ENCODE results near the gene SMIM29. TPM values are rescaled to one million over a fixed set of nuclear protein-coding genes. Genes with fewer than 3 reads are reported as not detected.

The SMIM29 gene
- total RNA-seq, 4 donors from 2014 or later, result 8.2 to 14.9 (median 12.5) TPM

DNA sequence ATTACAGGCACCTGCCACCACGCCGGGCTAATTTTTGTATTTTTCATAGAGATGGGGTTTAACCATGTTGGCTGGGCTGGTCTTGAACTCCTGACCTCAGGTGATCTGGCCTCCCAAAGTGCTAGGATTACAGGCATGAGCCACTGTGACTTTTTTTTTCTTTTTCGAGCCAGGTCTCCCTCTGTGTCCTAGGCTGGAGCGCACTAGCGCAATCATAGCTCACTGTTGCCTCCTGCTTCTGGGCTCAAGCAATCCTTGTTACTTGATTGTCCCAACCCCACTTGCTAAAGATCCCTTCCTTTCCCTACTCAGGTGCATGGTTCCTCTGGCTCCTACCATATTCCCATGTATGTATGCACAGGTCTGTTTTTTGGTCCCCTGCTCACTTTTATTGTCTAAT is 27.4 kb upstream of the SMIM29 start:
- no peaks in the 10 kb centered on the region for H3K4me1 ChIP-seq
- H3K27ac ChIP-seq, result no peak overlapping the region
- no peak for DNase-seq
- H3K9me3 ChIP-seq, result no peaks in the 10 kb centered on the region
- WGBS, 2 donors (ENCODE audit: low coverage in 1 of 2), result 73 to 93% methylated on average over 5 of the region's 5 CpGs
- H3K4me3 ChIP-seq, result no peak overlapping the region
- no peaks in the 10 kb centered on the region for H3K27me3 ChIP-seq
- TF ChIP-seq POLR2AphosphoS5 (IDR thresholded peaks at IDR 0.05) (no peak), EP300 (IDR thresholded peaks at IDR 0.05; ENCODE audit: low read depth) (no peak), POLR2A (IDR thresholded peaks at IDR 0.05) (no peak)
- TF ChIP-seq, protein P1, sequence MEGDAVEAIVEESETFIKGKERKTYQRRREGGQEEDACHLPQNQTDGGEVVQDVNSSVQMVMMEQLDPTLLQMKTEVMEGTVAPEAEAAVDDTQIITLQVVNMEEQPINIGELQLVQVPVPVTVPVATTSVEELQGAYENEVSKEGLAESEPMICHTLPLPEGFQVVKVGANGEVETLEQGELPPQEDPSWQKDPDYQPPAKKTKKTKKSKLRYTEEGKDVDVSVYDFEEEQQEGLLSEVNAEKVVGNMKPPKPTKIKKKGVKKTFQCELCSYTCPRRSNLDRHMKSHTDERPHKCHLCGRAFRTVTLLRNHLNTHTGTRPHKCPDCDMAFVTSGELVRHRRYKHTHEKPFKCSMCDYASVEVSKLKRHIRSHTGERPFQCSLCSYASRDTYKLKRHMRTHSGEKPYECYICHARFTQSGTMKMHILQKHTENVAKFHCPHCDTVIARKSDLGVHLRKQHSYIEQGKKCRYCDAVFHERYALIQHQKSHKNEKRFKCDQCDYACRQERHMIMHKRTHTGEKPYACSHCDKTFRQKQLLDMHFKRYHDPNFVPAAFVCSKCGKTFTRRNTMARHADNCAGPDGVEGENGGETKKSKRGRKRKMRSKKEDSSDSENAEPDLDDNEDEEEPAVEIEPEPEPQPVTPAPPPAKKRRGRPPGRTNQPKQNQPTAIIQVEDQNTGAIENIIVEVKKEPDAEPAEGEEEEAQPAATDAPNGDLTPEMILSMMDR (IDR thresholded peaks at IDR 0.05), result no peak
- intact Hi-C loops (cut with DNase I; ENCODE audit: low total_unique reads), result no loop called here
- in situ Hi-C loops (cut with MboI; ENCODE audit: low pct_ligation_motif_present in 1 of 4, low pct_unique_long_range_greater_than_20kb in 1 of 4, low sequenced_read_pairs in 3 of 4), result no loop called here
- H3K36me3 ChIP-seq, result no peaks in the 10 kb centered on the region

DNA sequence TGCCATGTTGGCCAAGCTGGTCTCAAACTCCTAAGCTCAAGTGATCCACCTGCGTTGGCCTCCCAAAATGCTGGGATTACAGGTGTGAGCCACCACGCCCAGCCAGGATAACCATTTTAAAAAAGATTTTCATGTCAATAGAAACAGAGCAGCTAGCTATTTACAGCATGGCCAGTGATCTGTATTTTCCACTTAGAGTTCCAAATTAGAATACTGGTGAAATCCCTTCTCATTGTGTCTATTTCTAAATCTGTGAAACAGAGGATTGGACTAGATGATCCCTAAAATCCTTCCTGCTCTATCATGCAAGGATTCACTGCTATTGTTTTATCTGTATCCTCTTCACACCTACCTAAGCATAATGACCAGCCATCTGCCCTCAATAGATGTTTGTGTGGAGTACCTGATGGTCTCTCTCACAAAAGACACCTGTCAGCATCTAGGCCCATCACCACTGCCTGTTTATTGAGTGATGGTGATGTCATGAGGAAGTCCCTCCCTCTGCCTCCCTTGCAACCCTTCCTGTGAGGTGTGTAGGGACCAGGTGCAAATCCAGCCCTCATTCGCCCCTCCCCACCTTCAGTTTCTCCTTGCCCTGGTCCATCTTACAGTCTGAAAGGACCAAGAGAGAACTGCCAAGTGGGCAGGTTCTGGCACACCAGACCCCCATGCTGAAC is 26.5 kb upstream of the SMIM29 start:
- Histone ChIP-seq H3K9me3 (no peaks in the 10 kb centered on the region), H3K4me3 (no peak overlapping the region), H3K36me3 (no peaks in the 10 kb centered on the region), H3K4me1 (no peaks in the 10 kb centered on the region), H3K27ac (no peak overlapping the region), H3K27me3 (no peaks in the 10 kb centered on the region)
- TF ChIP-seq, protein P1 (IDR thresholded peaks at IDR 0.05), result no peak
- TF ChIP-seq EP300 (IDR thresholded peaks at IDR 0.05; ENCODE audit: low read depth) (no peak), POLR2AphosphoS5 (IDR thresholded peaks at IDR 0.05) (no peak), POLR2A (IDR thresholded peaks at IDR 0.05) (no peak)
- in situ Hi-C loops (cut with MboI; ENCODE audit: low pct_ligation_motif_present in 1 of 4, low pct_unique_long_range_greater_than_20kb in 1 of 4, low sequenced_read_pairs in 3 of 4) (no loop called here), intact Hi-C loops (cut with DNase I; ENCODE audit: low total_unique reads) (no loop called here)
- WGBS, 2 donors (ENCODE audit: low coverage in 1 of 2), result 89% methylated on average over 3 of the region's 3 CpGs; no CpG with 5 or more reads in 1 of the 2 donors
- DNase-seq, result no peak

DNA sequence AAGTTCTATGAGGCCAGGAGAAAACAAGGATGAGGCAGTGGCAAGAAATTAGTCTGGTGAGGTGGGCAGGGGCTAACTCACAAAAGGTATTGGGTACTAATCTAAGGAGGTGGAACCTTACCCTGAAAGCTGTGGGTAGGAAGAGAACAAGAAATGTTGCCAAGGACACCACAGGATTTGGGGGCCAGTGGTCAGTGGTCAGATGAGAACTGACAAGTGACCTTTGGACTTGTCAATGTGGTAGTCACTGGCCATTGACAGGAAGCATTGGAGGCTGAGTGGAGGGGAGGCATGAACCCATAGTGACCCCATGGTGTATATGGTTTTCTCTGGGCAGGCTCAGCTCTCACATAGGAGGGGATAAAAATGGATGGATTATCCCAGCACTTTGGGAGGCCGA is 25.3 kb upstream of the SMIM29 start:
- Histone ChIP-seq H3K27ac (no peak overlapping the region), H3K36me3 (no peaks in the 10 kb centered on the region), H3K4me3 (no peak overlapping the region), H3K27me3 (no peaks in the 10 kb centered on the region), H3K4me1 (no peaks in the 10 kb centered on the region), H3K9me3 (no peaks in the 10 kb centered on the region)
- DNase-seq, result no peak
- intact Hi-C loops (cut with DNase I; ENCODE audit: low total_unique reads) (no loop called here), in situ Hi-C loops (cut with MboI; ENCODE audit: low pct_ligation_motif_present in 1 of 4, low pct_unique_long_range_greater_than_20kb in 1 of 4, low sequenced_read_pairs in 3 of 4) (loop anchor here in 1 of 4 donors (25.0 kb wide), 1 partner anchor 113 kb away; the partner anchor contains the start of gene NUDT3)
- no peak for TF ChIP-seq POLR2AphosphoS5 (IDR thresholded peaks at IDR 0.05)
- TF ChIP-seq, protein P1 (IDR thresholded peaks at IDR 0.05), result no peak
- no peak for TF ChIP-seq POLR2A (IDR thresholded peaks at IDR 0.05)
- TF ChIP-seq EP300 (IDR thresholded peaks at IDR 0.05; ENCODE audit: low read depth), result no peak
- 100% methylated on average over 1 of the region's 1 CpG for WGBS, 2 donors (ENCODE audit: low coverage in 1 of 2)

DNA sequence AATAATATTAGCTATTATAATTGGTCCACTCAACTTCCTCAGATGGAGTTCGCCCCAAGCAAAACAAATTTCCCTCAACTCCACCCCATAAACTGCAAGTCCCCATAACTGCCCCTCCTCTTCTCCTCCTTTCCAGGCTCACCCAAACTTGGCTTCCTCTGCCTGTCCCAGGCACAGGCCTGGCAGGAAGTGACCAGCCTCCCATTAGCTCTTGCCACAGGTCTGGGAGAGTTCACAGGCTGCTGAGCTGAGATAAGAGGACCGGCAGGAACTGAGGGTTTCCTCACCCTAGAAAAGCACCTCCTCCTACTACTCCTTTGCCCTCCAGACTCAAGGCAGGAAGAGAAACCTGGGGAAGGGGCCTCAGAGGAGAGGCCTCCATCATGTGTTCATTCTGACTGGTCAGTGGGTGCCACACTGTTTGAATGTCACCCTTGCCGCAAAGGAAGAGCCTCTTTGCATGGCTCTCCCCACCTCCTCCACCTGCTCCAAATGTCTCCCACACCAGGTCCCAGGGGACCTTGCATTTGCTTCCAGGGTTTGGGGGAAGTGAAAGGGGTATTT is 24.5 kb upstream of the SMIM29 start:
- TF ChIP-seq POLR2AphosphoS5 (IDR thresholded peaks at IDR 0.05), result no peak
- TF ChIP-seq, protein P1 (IDR thresholded peaks at IDR 0.05), result no peak
- no peak for DNase-seq
- H3K4me3 ChIP-seq, result no peak overlapping the region
- intact Hi-C loops (cut with DNase I; ENCODE audit: low total_unique reads) (no loop called here), in situ Hi-C loops (cut with MboI; ENCODE audit: low pct_ligation_motif_present in 1 of 4, low pct_unique_long_range_greater_than_20kb in 1 of 4, low sequenced_read_pairs in 3 of 4) (loop anchor here in 1 of 4 donors (25.0 kb wide), 1 partner anchor 114 kb away; the partner anchor contains the start of gene NUDT3)
- H3K4me1 ChIP-seq, result no peaks in the 10 kb centered on the region
- no peaks in the 10 kb centered on the region for H3K36me3 ChIP-seq
- H3K27ac ChIP-seq, result no peak overlapping the region
- no peaks in the 10 kb centered on the region for H3K27me3 ChIP-seq
- no peaks in the 10 kb centered on the region for H3K9me3 ChIP-seq
- 73 to 83% methylated on average over 1 to 3 of the region's 3 CpGs for WGBS, 2 donors (ENCODE audit: low coverage in 1 of 2)

Data from transverse colon (tissue), 4 donors.